ENCODE results near the gene INTS13. TPM values are rescaled to one million over a fixed set of nuclear protein-coding genes. Genes with fewer than 3 reads are reported as not detected.

The INTS13 gene
- total and polyA plus RNA-seq, 8 donors = 16.9 to 29.6 (median 21.1) TPM

- WGBS, 5 donors = 94 to 100% (median 97%) methylated on average over 1 of the region's 1 CpG
- TF ChIP-seq, protein P1, sequence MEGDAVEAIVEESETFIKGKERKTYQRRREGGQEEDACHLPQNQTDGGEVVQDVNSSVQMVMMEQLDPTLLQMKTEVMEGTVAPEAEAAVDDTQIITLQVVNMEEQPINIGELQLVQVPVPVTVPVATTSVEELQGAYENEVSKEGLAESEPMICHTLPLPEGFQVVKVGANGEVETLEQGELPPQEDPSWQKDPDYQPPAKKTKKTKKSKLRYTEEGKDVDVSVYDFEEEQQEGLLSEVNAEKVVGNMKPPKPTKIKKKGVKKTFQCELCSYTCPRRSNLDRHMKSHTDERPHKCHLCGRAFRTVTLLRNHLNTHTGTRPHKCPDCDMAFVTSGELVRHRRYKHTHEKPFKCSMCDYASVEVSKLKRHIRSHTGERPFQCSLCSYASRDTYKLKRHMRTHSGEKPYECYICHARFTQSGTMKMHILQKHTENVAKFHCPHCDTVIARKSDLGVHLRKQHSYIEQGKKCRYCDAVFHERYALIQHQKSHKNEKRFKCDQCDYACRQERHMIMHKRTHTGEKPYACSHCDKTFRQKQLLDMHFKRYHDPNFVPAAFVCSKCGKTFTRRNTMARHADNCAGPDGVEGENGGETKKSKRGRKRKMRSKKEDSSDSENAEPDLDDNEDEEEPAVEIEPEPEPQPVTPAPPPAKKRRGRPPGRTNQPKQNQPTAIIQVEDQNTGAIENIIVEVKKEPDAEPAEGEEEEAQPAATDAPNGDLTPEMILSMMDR (IDR thresholded peaks at IDR 0.05) = no peak
- no peak for TF ChIP-seq POLR2AphosphoS5 (IDR thresholded peaks at IDR 0.05)
- no peak for TF ChIP-seq POLR2A (IDR thresholded peaks at IDR 0.05)
- no peak for TF ChIP-seq EP300 (IDR thresholded peaks at IDR 0.05)
Measured at GRCh38 chr12:26861690-26862089, 76.1 kb downstream of the INTS13 start.

DNA sequence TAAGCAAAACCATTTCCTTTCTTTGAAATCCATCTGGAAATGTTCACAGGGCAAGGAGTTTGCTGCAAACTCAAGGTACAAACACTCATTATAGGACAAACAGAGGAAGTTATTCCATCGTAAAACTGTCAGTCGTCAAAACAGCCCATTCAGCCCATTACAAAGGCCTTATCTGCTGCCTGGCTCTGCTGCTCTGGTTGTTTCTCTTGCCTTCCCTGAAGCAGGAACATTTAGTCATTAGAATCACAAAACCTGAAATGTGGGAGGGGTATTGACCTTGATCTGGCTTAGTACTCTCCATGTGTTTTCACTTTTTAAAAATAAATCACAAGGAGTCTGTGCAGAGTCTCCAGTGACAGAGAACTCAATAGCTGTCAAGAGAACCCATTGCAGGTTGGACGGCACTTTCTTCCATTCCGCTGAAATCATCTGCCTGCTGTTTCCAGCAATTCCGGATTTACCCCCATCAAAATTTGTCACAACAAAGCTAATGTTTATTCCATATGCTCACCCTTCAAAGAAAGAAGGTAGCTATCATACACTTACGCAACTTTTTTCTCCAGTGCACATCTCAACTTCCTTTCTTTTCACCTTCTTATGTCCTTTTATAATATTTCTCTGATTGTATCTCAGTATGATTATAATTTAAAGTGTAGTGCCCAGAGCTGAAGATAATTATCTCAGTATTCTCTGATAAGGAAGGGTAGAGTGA lies 80.2 kb downstream of the INTS13 start:
- peaks cover 0 to 16% (median 5%) of the 10 kb centered on the region in 4 donors for H3K4me1 ChIP-seq
- WGBS, 5 donors = 52 to 62% (median 55%) methylated on average over 6 of the region's 6 CpGs

More at GRCh38 chr12:26861690-26862089, 76.1 kb downstream of the INTS13 start:
- Histone ChIP-seq H3K36me3 (no peaks in the 10 kb centered on the region), H3K27ac (no peak overlapping the region), H3K9me3 (no peaks in the 10 kb centered on the region), H3K4me1 (peaks cover 0 to 7% (median 0%) of the 10 kb centered on the region in 4 donors), H3K27me3 (no peaks in the 10 kb centered on the region), H3K4me3 (no peak overlapping the region)
- no peak for DNase-seq
- intact Hi-C loops (cut with DNase I; ENCODE audit: low total_unique reads) = no loop called here

GRCh38 chr12:26855337-26855736 lies 82.4 kb downstream of the INTS13 start:
- Histone ChIP-seq H3K4me1 (peaks cover 0 to 16% (median 5%) of the 10 kb centered on the region in 4 donors), H3K4me3 (no peak overlapping the region), H3K27me3 (no peaks in the 10 kb centered on the region), H3K27ac (no peak overlapping the region), H3K9me3 (no peaks in the 10 kb centered on the region), H3K36me3 (no peaks in the 10 kb centered on the region)
- intact Hi-C loops (cut with DNase I; ENCODE audit: low total_unique reads) = no loop called here
- WGBS, 5 donors = 25 to 48% (median 40%) methylated on average over 1 of the region's 1 CpG
- TF ChIP-seq, protein P1 (IDR thresholded peaks at IDR 0.05) = no peak
- TF ChIP-seq EP300 (IDR thresholded peaks at IDR 0.05) = no peak
- TF ChIP-seq POLR2A (IDR thresholded peaks at IDR 0.05) = no peak
- TF ChIP-seq POLR2AphosphoS5 (IDR thresholded peaks at IDR 0.05) = no peak
- DNase-seq = no peak

More for the DNA sequence above, 80.2 kb downstream of the INTS13 start:
- Histone ChIP-seq H3K9me3 (no peaks in the 10 kb centered on the region), H3K27me3 (no peaks in the 10 kb centered on the region), H3K36me3 (no peaks in the 10 kb centered on the region), H3K27ac (no peak overlapping the region), H3K4me3 (no peak overlapping the region)
- intact Hi-C loops (cut with DNase I; ENCODE audit: low total_unique reads) = no loop called here
- DNase-seq = peak in 1 of 2 donors; percentile 46
- TF ChIP-seq, protein P1 (IDR thresholded peaks at IDR 0.05) = no peak
- TF ChIP-seq EP300 (IDR thresholded peaks at IDR 0.05) (no peak), POLR2AphosphoS5 (IDR thresholded peaks at IDR 0.05) (no peak), POLR2A (IDR thresholded peaks at IDR 0.05) (no peak)

Other genes starting within 250 kb of the INTS13 start
- 100 to 1,000 TPM in 1 of 5 donors, 10 to 100 TPM in 4; 23.2 to 172 (median 37.1) TPM for gene ITPR2, start 104.8 kb downstream of the INTS13 start, total RNA-seq
- gene ITPR2, start 104.8 kb downstream of the INTS13 start, polyA plus RNA-seq = 1 to 10 TPM; 1.4 to 2.3 (median 1.8) TPM
- gene FGFR1OP2, start 489 bp upstream of the INTS13 start, total RNA-seq = 10 to 100 TPM; 12.3 to 94.2 (median 66.1) TPM
- 10 to 100 TPM; 18.0 to 29.9 (median 23.3) TPM for gene FGFR1OP2, start 489 bp upstream of the INTS13 start, polyA plus RNA-seq
- 100 to 1,000 TPM in 4 of 5 donors, 10 to 100 TPM in 1; 49.4 to 148 (median 107) TPM for gene TM7SF3, start 76.4 kb upstream of the INTS13 start, total RNA-seq
- 10 to 100 TPM; 13.5 to 24.2 (median 22.9) TPM for gene TM7SF3, start 76.4 kb upstream of the INTS13 start, polyA plus RNA-seq
- gene MED21, start 84.6 kb upstream of the INTS13 start, total RNA-seq = 10 to 100 TPM in 4 of 5 donors, 1 to 10 TPM in 1; 2.9 to 99.1 (median 41.1) TPM
- 10 to 100 TPM; 27.7 to 41.9 (median 29.9) TPM for gene MED21, start 84.6 kb upstream of the INTS13 start, polyA plus RNA-seq
- gene C12orf71, start 144.6 kb upstream of the INTS13 start, total RNA-seq = not detected
- gene C12orf71, start 144.6 kb upstream of the INTS13 start, polyA plus RNA-seq = not detected